Caco-2 (cell line): ENCODE measurements around the gene ADAMTSL2. TPM values are rescaled to one million over a fixed set of nuclear protein-coding genes. Genes with fewer than 3 reads are reported as not detected.

Experiments
- BruUV-seq: library from RNA; stranded (reverse); fragments of 400-500 nt; replicated peaks from 2 replicates; lab custom pipeline; 2021; lab: Mats Ljungman, UMichigan
- CTCF ChIA-PET: fragments of 300-600 bp; sonication (Branson Sonifier 250); formaldehyde crosslinking; loops from one replicate; lab custom pipeline; 2022; ENCODE audit warnings: antibody characterized with exemption; lab: Charles Lee
- POLR2A ChIA-PET: fragments of 300-600 bp; sonication (Branson Sonifier 250); formaldehyde crosslinking; loops from one replicate; lab custom pipeline; 2022; ENCODE audit warnings: antibody characterized with exemption; lab: Charles Lee
- DNase-seq, 2 experiments: peaks; one replicate each; pipeline versions ENCODE4 v3.0.0 to v3.0.0-alpha.2; 2020 to 2022
- H3K27me3 ChIP-seq: replicated peaks from 2 replicates; pipeline ENCODE4 v1.6.0; 2011; ENCODE audit warnings: low read length; ENCODE audit not compliant: control insufficient read depth, insufficient read depth
- H3K36me3 ChIP-seq: 2 replicates; pipeline ENCODE4 v1.5.1; 2011; ENCODE audit warnings: low read length; ENCODE audit not compliant: control insufficient read depth, insufficient read depth
- H3K4me1 ChIP-seq: fragments of 250-450 bp; sonication (Bioruptor Pico); 2 replicates; pipeline ENCODE4 v1.5.1; 2020; ENCODE audit warnings: mild to moderate bottlenecking
- H3K4me3 ChIP-seq: 2 replicates; pipeline ENCODE4 v1.5.1; 2011; ENCODE audit warnings: low read depth, mild to moderate bottlenecking, control low read depth, low read length
- H3K9me3 ChIP-seq: fragments of 250-450 bp; sonication (Bioruptor Pico); 2 replicates; pipeline ENCODE4 v1.5.1; 2020; ENCODE audit warnings: mild to moderate bottlenecking, moderate library complexity
- H3K27ac Mint-ChIP-seq: one replicate; pipeline ENCODE4 v1.8.0; 2022; ENCODE audit warnings: mixed read lengths; ENCODE audit not compliant: unreplicated experiment
- H3K27me3 Mint-ChIP-seq: one replicate; pipeline ENCODE4 v1.8.0; 2022; ENCODE audit warnings: mixed read lengths; ENCODE audit not compliant: insufficient read depth, unreplicated experiment
- H3K36me3 Mint-ChIP-seq: one replicate; pipeline ENCODE4 v1.8.0; 2022; ENCODE audit warnings: mild to moderate bottlenecking, mixed read lengths; ENCODE audit not compliant: insufficient read depth, unreplicated experiment
- H3K4me1 Mint-ChIP-seq: one replicate; pipeline ENCODE4 v1.8.0; 2022; ENCODE audit warnings: low read depth, mixed read lengths; ENCODE audit not compliant: unreplicated experiment
- H3K4me3 Mint-ChIP-seq: one replicate; pipeline ENCODE4 v1.8.0; 2022; ENCODE audit warnings: mild to moderate bottlenecking, moderate library complexity, mixed read lengths; ENCODE audit not compliant: unreplicated experiment
- H3K9me3 Mint-ChIP-seq: one replicate; pipeline ENCODE4 v1.8.0; 2022; ENCODE audit warnings: mixed read lengths; ENCODE audit not compliant: unreplicated experiment
- intact Hi-C: fragments of 100-400 bp; cut with micrococcal nuclease; formaldehyde crosslinking; loops from one replicate; pipeline ENCODE4 v1.10.0; 2022; ENCODE audit not compliant: unreplicated experiment
- total RNA-seq: library from RNA; stranded (reverse); gene quantifications from 2 replicates; pipeline ENCODE4 v1.2.3, GENCODE V29; 2022
- TF ChIP-seq, protein P1 (sequence below), 2 experiments: fragments of 200-600 bp in 1 of 2; IDR thresholded peaks; 1 replicate in 1 of 2; 2 replicates in 1 of 2; pipeline versions ENCODE4 v1.5.1 to v1.8.0; 2011 to 2022; ENCODE audit warnings: antibody characterized with exemption in 1 of 2, control low read depth in 1 of 2, inconsistent platforms in 1 of 2, low read depth in 1 of 2, low read length in 1 of 2, mild to moderate bottlenecking in 1 of 2, moderate library complexity in 1 of 2; ENCODE audit not compliant: insufficient read depth in 1 of 2, severe bottlenecking in 1 of 2, unreplicated experiment in 1 of 2

The ADAMTSL2 gene
- total RNA-seq, 1 experiment from 2014 or later: 0.68 TPM

DNA sequence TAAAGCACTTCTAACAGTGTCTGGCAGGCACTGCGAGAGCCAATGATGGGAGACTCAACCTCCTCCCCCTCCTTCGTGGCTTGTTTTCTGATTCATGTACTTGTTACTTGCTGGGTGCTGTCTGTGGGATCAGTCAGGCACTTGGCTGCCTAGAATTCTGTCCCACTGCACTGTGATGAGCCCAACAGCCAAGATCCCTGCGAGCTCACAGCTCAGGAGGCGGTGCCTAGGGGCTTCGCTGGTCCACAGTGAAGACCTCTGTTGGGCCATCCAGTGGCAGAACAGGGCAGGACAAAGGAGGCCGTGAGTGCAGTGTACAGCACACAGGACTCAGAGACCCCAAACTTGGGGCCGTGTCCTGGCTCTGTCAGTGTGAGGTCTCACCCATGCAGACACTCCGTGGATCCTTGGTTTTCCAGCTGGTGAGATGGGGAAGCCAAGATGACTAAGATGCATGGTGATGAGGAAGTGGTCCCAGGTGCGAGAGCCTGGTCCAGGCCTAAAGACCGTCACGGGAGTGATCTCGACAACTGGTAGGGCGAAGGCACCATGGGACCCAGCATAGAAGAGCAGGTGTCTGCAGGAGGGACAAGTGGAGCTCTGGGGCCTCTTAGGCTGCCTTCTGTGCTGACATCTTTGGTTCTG, 29.2 kb upstream of the ADAMTSL2 start:
- CTCF ChIA-PET: interaction anchor here (0.7 kb wide), 1 partner anchor 224 kb away, joined by 3 read pairs; no protein-coding TSS in a partner anchor
- no peaks in the 10 kb centered on the region for H3K36me3 Mint-ChIP-seq
- peaks cover 32% of the 10 kb centered on the region for H3K9me3 Mint-ChIP-seq

DNA sequence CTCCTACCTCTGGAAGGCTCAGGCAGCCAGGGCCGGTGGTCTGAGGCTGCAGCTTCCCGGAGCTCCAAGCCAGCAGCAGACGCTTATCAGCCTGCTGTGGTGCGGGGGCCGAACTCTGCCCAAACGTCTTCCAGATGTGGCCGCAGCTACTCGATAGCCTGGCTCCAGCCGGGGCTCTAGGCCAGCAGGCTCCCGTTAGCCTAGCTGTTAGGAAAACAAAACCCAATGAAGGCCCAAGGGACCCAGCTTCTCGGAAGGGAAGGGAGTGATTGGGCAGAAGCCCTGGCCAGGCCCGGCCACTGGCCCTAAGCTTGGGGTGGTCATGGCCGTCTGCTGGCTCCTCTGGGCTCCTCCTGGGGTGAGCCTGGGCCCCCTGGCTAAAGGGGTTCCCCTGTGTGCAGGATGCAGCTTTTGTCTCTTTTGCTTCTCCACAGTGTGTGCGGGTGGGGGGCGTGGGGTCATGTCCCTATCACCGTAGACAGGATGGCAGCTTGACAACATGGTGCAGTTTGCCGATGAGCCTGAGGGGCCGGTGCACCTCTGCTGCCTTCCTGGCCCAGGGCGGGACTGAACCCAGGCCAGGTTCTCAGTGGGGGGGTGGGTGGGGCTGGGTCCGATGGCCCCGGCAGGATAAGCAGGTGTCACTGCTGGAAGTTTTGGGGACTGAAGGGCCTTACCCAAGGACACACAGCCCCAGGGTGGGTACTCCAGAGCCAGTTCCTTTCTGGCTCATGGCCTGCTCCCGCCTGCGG, 28.4 kb upstream of the ADAMTSL2 start:
- no peak overlapping the region for H3K4me3 Mint-ChIP-seq
- no peak overlapping the region for H3K27ac Mint-ChIP-seq
- no peak for DNase-seq
- TF ChIP-seq, protein P1, sequence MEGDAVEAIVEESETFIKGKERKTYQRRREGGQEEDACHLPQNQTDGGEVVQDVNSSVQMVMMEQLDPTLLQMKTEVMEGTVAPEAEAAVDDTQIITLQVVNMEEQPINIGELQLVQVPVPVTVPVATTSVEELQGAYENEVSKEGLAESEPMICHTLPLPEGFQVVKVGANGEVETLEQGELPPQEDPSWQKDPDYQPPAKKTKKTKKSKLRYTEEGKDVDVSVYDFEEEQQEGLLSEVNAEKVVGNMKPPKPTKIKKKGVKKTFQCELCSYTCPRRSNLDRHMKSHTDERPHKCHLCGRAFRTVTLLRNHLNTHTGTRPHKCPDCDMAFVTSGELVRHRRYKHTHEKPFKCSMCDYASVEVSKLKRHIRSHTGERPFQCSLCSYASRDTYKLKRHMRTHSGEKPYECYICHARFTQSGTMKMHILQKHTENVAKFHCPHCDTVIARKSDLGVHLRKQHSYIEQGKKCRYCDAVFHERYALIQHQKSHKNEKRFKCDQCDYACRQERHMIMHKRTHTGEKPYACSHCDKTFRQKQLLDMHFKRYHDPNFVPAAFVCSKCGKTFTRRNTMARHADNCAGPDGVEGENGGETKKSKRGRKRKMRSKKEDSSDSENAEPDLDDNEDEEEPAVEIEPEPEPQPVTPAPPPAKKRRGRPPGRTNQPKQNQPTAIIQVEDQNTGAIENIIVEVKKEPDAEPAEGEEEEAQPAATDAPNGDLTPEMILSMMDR (IDR thresholded peaks at IDR 0.05; ENCODE audit: insufficient read depth in 1 of 2, low read depth in 1 of 2, low read length in 1 of 2, severe bottlenecking in 1 of 2, unreplicated experiment in 1 of 2): no peak
- no peaks in the 10 kb centered on the region for H3K27me3 Mint-ChIP-seq
- ChIA-PET CTCF (interaction anchor here (0.7 kb wide), 1 partner anchor 224 kb away, joined by 3 read pairs; no protein-coding TSS in a partner anchor), POLR2A (interaction anchor here (0.5 kb wide), 1 partner anchor 80 kb away, joined by 3 read pairs; no protein-coding TSS in a partner anchor)
- H3K36me3 Mint-ChIP-seq: no peaks in the 10 kb centered on the region
- Histone ChIP-seq H3K9me3 (peaks cover 8% of the 10 kb centered on the region), H3K36me3 (no peaks in the 10 kb centered on the region), H3K4me1 (0 out of 2 replicates have a peak, but pooled peaks cover 3% of the 10 kb centered on the region), H3K4me3 (no peak overlapping the region), H3K27me3 (no peaks in the 10 kb centered on the region)
- peaks cover 27% of the 10 kb centered on the region for H3K9me3 Mint-ChIP-seq
- intact Hi-C loops: no loop called here
- no TSS peak for BruUV-seq
- no peaks in the 10 kb centered on the region for H3K4me1 Mint-ChIP-seq

More for the DNA sequence above, 29.2 kb upstream of the ADAMTSL2 start:
- H3K27ac Mint-ChIP-seq: no peak overlapping the region
- H3K4me1 Mint-ChIP-seq: no peaks in the 10 kb centered on the region
- intact Hi-C loops: no loop called here
- TF ChIP-seq, protein P1 (IDR thresholded peaks at IDR 0.05; ENCODE audit: insufficient read depth in 1 of 2, low read depth in 1 of 2, low read length in 1 of 2, severe bottlenecking in 1 of 2, unreplicated experiment in 1 of 2): no peak
- no peaks in the 10 kb centered on the region for H3K27me3 ChIP-seq
- no peak overlapping the region for H3K4me3 Mint-ChIP-seq
- no peak overlapping the region for H3K4me3 ChIP-seq
- no peaks in the 10 kb centered on the region for H3K36me3 ChIP-seq
- peaks cover 13% of the 10 kb centered on the region for H3K9me3 ChIP-seq
- no peak for DNase-seq
- POLR2A ChIA-PET: interaction anchor here (0.5 kb wide), 1 partner anchor 81 kb away, joined by 3 read pairs; no protein-coding TSS in a partner anchor
- H3K4me1 ChIP-seq: 0 out of 2 replicates have a peak, but pooled peaks cover 3% of the 10 kb centered on the region
- no TSS peak for BruUV-seq
- no peaks in the 10 kb centered on the region for H3K27me3 Mint-ChIP-seq

DNA sequence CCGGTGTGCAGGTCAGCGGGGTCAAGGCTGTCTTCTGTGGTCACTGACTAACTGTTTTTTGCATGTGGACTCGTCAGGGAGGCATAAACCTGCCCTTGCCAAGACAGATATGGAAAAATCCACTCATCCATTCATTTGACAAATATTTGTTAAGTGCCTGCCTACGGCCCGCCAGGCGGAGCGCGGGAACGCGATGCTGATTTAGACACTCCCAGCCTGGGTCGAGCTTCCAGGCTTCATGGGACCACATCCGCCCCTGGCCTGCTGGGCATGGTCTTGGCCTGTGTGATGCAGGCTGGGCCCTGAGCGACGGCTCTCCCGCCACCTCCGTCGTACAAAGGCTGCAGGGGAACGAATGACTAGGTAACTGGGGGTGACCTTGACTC, 27.9 kb upstream of the ADAMTSL2 start:
- no peaks in the 10 kb centered on the region for H3K36me3 Mint-ChIP-seq
- Histone ChIP-seq H3K4me3 (no peak overlapping the region), H3K4me1 (0 out of 2 replicates have a peak, but pooled peaks cover 3% of the 10 kb centered on the region), H3K27me3 (no peaks in the 10 kb centered on the region), H3K9me3 (peaks cover 8% of the 10 kb centered on the region), H3K36me3 (no peaks in the 10 kb centered on the region)
- no peak overlapping the region for H3K27ac Mint-ChIP-seq
- ChIA-PET CTCF (no interaction called here), POLR2A (no interaction called here)
- intact Hi-C loops: no loop called here
- no peak for DNase-seq
- peaks cover 22% of the 10 kb centered on the region for H3K9me3 Mint-ChIP-seq
- BruUV-seq: no TSS peak
- TF ChIP-seq, protein P1 (IDR thresholded peaks at IDR 0.05; ENCODE audit: insufficient read depth in 1 of 2, low read depth in 1 of 2, low read length in 1 of 2, severe bottlenecking in 1 of 2, unreplicated experiment in 1 of 2): no peak
- H3K4me1 Mint-ChIP-seq: no peaks in the 10 kb centered on the region
- no peak overlapping the region for H3K4me3 Mint-ChIP-seq
- no peaks in the 10 kb centered on the region for H3K27me3 Mint-ChIP-seq
